Measurements from ENCODE around the gene PAGR1. TPM values are rescaled to one million over a fixed set of nuclear protein-coding genes. Genes with fewer than 3 reads are reported as not detected.
A peak's percentile ranks its signal among the peaks of the same experiment; 100 is the strongest.

The PAGR1 gene
- total and polyA plus RNA-seq, 12 donors: 9.6 to 35.1 (median 13.0) TPM

DNA sequence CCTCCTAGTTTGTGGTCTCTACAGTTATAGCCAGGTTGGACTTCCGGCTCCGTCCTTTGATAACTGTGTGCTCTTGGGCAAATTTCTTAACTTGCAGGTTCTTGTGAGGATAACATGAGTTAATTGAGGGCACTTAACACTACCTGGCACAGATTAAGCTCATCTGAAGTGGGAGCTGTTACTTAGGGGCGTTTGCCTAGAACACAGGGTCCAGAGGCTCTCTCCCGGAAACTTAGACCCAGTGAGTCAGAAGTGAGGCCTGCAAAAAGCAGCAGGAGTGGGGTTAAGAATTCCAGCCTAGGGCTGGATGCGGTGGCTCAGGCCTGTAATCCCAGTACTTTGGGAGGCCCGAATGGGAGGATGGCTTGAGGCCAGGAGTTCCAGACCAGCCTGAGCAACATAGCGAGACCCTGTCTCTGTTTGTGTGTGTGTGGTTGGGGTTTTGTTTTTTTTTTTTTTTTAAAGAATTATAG is 5.7 kb downstream of the PAGR1 start:
- peak in 1 of 8 donors; percentile 15 for ATAC-seq
- Histone ChIP-seq H3K4me3 (peak overlapping the region in 9 of 10 donors; percentile 44 to 82 (median 76)), H3K27me3 (no peaks in the 10 kb centered on the region), H3K36me3 (peaks cover 0 to 35% (median 0%) of the 10 kb centered on the region in 9 donors), H3K9me3 (no peaks in the 10 kb centered on the region), H3K27ac (peak overlapping the region; percentile 39 to 94 (median 87)), H3K4me1 (peaks cover 27 to 92% (median 84%) of the 10 kb centered on the region in 9 donors)
- no peak for TF ChIP-seq CTCF (IDR thresholded peaks at IDR 0.05)
- WGBS, 2 donors: 60 to 68% methylated on average over 7 of the region's 7 CpGs
- intact Hi-C loops (cut with DNase I): loop anchor here in 1 of 10 donors (5.0 kb wide), 1 partner anchor 41 kb away; the partner anchor contains the start of gene CDIPT
- DNase-seq: no peak

DNA sequence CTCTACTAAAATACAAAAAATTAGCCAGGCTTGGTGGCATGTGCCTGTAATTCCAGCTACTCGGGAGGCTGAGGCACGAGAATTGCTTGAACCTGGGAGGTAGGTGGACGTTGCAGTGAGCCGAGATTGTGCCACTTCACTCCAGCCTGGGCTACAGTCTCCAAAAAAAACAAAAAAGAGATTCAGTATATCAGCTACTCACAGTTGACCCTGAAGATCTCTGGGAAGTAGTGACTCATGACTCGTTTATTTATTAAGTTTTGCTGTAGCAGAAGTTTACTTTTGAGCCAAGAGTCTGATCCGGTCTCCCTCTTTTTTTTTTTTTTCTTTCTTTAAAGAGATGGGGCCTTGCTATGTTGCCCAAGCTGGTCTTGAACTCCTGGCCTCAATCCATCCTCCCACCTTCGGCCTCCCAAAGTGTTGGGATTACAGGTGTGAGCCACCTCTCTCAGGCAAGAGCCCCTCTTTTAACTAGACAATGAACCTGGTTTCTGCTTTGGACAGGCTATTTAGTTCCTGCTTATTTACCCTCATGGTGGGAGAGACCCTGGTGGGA is 8.7 kb downstream of the PAGR1 start:
- DNase-seq: no peak
- H3K9me3 ChIP-seq: no peaks in the 10 kb centered on the region
- H3K4me3 ChIP-seq: peak overlapping the region in 3 of 10 donors; percentile 3 to 18 (median 16)
- H3K27ac ChIP-seq: peak overlapping the region; percentile 65 to 83 (median 80)
- H3K27me3 ChIP-seq: no peaks in the 10 kb centered on the region
- H3K36me3 ChIP-seq: peaks cover 0 to 22% (median 0%) of the 10 kb centered on the region in 9 donors
- no peak for TF ChIP-seq CTCF (IDR thresholded peaks at IDR 0.05)
- H3K4me1 ChIP-seq: peaks cover 27 to 78% (median 68%) of the 10 kb centered on the region in 9 donors
- intact Hi-C loops (cut with DNase I): loop anchor here in 1 of 10 donors (5.0 kb wide), 1 partner anchor 38 kb away; the partner anchor contains the start of gene CDIPT
- 50 to 63% methylated on average over 7 of the region's 7 CpGs for WGBS, 2 donors
- ATAC-seq: peak in 7 of 8 donors; percentile 9 to 40 (median 30)

- intact Hi-C loops (cut with DNase I): no loop called here
Observed at GRCh38 chr16:29825145-29826044, 9.4 kb downstream of the PAGR1 start.

More at GRCh38 chr16:29825145-29826044, 9.4 kb downstream of the PAGR1 start:
- H3K27ac ChIP-seq: peak overlapping the region; percentile 65 to 83 (median 80)
- H3K27me3 ChIP-seq: no peaks in the 10 kb centered on the region
- H3K4me1 ChIP-seq: peaks cover 23 to 72% (median 61%) of the 10 kb centered on the region in 9 donors
- H3K4me3 ChIP-seq: peak overlapping the region in 4 of 10 donors; percentile 4 to 18 (median 14)
- peaks cover 0 to 25% (median 0%) of the 10 kb centered on the region in 9 donors for H3K36me3 ChIP-seq
- peak; percentile 52 to 56 for DNase-seq
- no peaks in the 10 kb centered on the region for H3K9me3 ChIP-seq
- ATAC-seq: peak; percentile 45 to 79 (median 68)
- WGBS, 2 donors: 57 to 67% methylated on average over 10 of the region's 10 CpGs
- TF ChIP-seq CTCF (IDR thresholded peaks at IDR 0.05): no peak
